SK-N-SH treated with all-trans-retinoic acid at 6 μM for 48 hours (cell line): ENCODE results near the gene MCCC2.

Experiments used
- ATAC-seq: fragments of 200-7000 bp; cut with Tn5 transposase; 3 replicates; pipeline ENCODE4 v1.9.1; 2020; ENCODE audit warnings: mild to moderate bottlenecking, moderate library complexity
- ARNTL ChIP-seq: fragments of 450-650 bp; formaldehyde crosslinking; IDR thresholded peaks from 2 replicates; pipeline ENCODE4 v1.5.0; 2020; ENCODE audit warnings: low read depth, mild to moderate bottlenecking, moderate library complexity, borderline replicate concordance
- BACH2 ChIP-seq: fragments of 250-450 bp; sonication (Bioruptor Pico); IDR thresholded peaks from 2 replicates; pipeline ENCODE4 v1.9.0; 2021; ENCODE audit warnings: mild to moderate bottlenecking, borderline replicate concordance
- ESRRG ChIP-seq: fragments of 250-450 bp; sonication (Bioruptor Pico); IDR thresholded peaks from 2 replicates; pipeline ENCODE4 v1.6.1; 2021; ENCODE audit warnings: mild to moderate bottlenecking
- GLIS3 ChIP-seq: fragments of 250-450 bp; sonication (Bioruptor Pico); IDR thresholded peaks from 2 replicates; pipeline ENCODE4 v1.5.0; 2020; ENCODE audit warnings: mild to moderate bottlenecking, moderate library complexity
- ISL1 ChIP-seq: fragments of 250-450 bp; sonication (Bioruptor Pico); IDR thresholded peaks from 2 replicates; pipeline ENCODE4 v2.1.2; 2022; ENCODE audit warnings: mild to moderate bottlenecking, moderate library complexity
- OSR1 ChIP-seq: fragments of 250-450 bp; sonication (Bioruptor Pico); IDR thresholded peaks from 2 replicates; pipeline ENCODE4 v1.8.0; 2022; ENCODE audit warnings: moderate library complexity, mild to moderate bottlenecking, inconsistent platforms
- POU6F1 ChIP-seq: fragments of 250-450 bp; sonication (Bioruptor Pico); IDR thresholded peaks from 2 replicates; pipeline ENCODE4 v1.8.0; 2021; ENCODE audit warnings: low read depth, mild to moderate bottlenecking, moderate library complexity, borderline replicate concordance
- PPARA ChIP-seq: fragments of 250-450 bp; sonication (Bioruptor Pico); IDR thresholded peaks from 2 replicates; pipeline ENCODE4 v1.5.0; 2020; ENCODE audit warnings: mild to moderate bottlenecking, borderline replicate concordance
- RARB ChIP-seq: fragments of 250-450 bp; sonication (Bioruptor Pico); IDR thresholded peaks from 2 replicates; pipeline ENCODE4 v1.8.0; 2021; ENCODE audit warnings: mild to moderate bottlenecking, moderate library complexity
- SNAI2 ChIP-seq: fragments of 250-450 bp; sonication (Bioruptor Pico); IDR thresholded peaks from 2 replicates; pipeline ENCODE4 v1.5.0; 2020; ENCODE audit warnings: mild to moderate bottlenecking, moderate library complexity
- TCF4 ChIP-seq: fragments of 250-450 bp; sonication (Bioruptor Pico); IDR thresholded peaks from 2 replicates; pipeline ENCODE4 v1.8.0; 2021; ENCODE audit warnings: mild to moderate bottlenecking, moderate library complexity, borderline replicate concordance
- TOX ChIP-seq: fragments of 250-450 bp; sonication (Bioruptor Pico); IDR thresholded peaks from 2 replicates; pipeline ENCODE4 v1.8.0; 2021; ENCODE audit warnings: mild to moderate bottlenecking, moderate library complexity, borderline replicate concordance
- ZC3H10 ChIP-seq: fragments of 250-450 bp; sonication (Bioruptor Pico); IDR thresholded peaks from 2 replicates; pipeline ENCODE4 v1.5.1; 2021; ENCODE audit warnings: mild to moderate bottlenecking, moderate library complexity
- ZFP3 ChIP-seq: fragments of 250-450 bp; sonication (Bioruptor Pico); IDR thresholded peaks from 2 replicates; pipeline ENCODE4 v1.5.0; 2020; ENCODE audit warnings: mild to moderate bottlenecking, moderate library complexity
- ZNF565 ChIP-seq: fragments of 450-650 bp; formaldehyde crosslinking; conservative IDR thresholded peaks from 2 replicates; pipeline ENCODE4 v1.5.0; 2020; ENCODE audit warnings: low read depth, mild to moderate bottlenecking, moderate library complexity
- ZNF70 ChIP-seq: fragments of 450-650 bp; formaldehyde crosslinking; IDR thresholded peaks from 2 replicates; pipeline ENCODE4 v1.5.0; 2020; ENCODE audit warnings: mild to moderate bottlenecking, moderate library complexity
- ZNF8 ChIP-seq: fragments of 450-650 bp; formaldehyde crosslinking; IDR thresholded peaks from 2 replicates; pipeline ENCODE4 v1.5.0; 2020; ENCODE audit warnings: mild to moderate bottlenecking, moderate library complexity
- TF ChIP-seq, protein P1 (sequence below): fragments of 250-450 bp; sonication (Bioruptor Pico); IDR thresholded peaks from 2 replicates; pipeline ENCODE4 v1.5.0; 2020; ENCODE audit warnings: mild to moderate bottlenecking, moderate library complexity
- TF ChIP-seq, protein P2 (sequence below): fragments of 250-450 bp; sonication (Bioruptor Pico); IDR thresholded peaks from 2 replicates; pipeline ENCODE4 v1.8.0; 2020; ENCODE audit warnings: mild to moderate bottlenecking, moderate library complexity, borderline replicate concordance

The MCCC2 gene

DNA sequence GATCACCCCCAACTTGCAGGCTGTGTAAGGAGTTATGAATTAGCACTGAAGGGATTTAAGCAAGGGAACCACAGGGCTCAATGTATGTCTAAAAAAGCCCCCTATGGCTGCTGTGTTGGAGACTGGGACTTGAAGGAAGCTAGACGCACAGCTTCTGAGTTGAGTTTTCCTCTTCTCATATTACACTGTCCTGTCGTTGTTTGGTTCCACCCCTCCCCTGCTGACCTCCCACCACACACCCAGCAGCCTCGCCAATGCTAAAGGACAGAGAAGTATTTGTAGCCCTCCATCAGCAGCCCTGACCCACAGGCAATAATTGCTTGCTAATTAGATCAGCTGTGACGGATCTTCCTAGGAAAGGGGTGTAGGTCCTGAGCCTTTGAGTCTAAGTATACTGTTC, 116.8 kb downstream of the MCCC2 start:
- no peak for ATAC-seq
- TF ChIP-seq ZNF8 = no peak
- no peak for TF ChIP-seq ESRRG (CRISPR knock-in tag)
- no peak for TF ChIP-seq ARNTL (CRISPR knock-in tag)

- no peak for TF ChIP-seq ZNF70 (CRISPR knock-in tag)
- no peak for ATAC-seq
These were observed 118.3 kb downstream of the MCCC2 start for GRCh38 chr5:71705421-71705820.

DNA sequence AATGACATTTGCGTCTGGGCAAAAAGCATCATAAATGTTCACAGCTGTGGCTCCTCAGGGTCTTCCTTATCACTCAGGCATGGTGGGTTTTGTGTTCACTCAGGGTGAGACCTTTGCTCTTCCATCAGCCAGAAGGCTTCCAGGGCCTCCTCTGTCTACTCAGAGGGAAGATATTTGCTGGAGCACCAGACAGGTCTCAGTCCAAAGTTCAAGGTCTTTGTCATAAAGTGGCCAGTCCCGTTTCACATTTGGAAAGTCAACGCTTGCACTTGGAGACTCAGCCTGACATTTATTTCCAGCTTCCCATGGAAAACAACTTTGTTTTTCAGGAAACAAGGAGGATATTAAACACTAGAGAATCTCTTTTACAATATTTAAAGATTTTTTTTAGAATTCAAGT, 119.8 kb downstream of the MCCC2 start:
- ATAC-seq = no peak
- TF ChIP-seq BACH2 (CRISPR knock-in tag) (no peak), ISL1 (CRISPR knock-in tag) (no peak), PPARA (no peak), POU6F1 (CRISPR knock-in tag) (no peak), ARNTL (CRISPR knock-in tag) (no peak), TOX (CRISPR knock-in tag) (no peak), OSR1 (CRISPR knock-in tag) (no peak), ZNF70 (CRISPR knock-in tag) (no peak), SNAI2 (no peak), RARB (CRISPR knock-in tag) (no peak), GLIS3 (no peak), ZFP3 (no peak), ZC3H10 (CRISPR knock-in tag) (no peak), TCF4 (CRISPR knock-in tag) (no peak), ZNF565 (CRISPR knock-in tag) (no peak), ESRRG (CRISPR knock-in tag) (no peak)
- TF ChIP-seq, protein P1, sequence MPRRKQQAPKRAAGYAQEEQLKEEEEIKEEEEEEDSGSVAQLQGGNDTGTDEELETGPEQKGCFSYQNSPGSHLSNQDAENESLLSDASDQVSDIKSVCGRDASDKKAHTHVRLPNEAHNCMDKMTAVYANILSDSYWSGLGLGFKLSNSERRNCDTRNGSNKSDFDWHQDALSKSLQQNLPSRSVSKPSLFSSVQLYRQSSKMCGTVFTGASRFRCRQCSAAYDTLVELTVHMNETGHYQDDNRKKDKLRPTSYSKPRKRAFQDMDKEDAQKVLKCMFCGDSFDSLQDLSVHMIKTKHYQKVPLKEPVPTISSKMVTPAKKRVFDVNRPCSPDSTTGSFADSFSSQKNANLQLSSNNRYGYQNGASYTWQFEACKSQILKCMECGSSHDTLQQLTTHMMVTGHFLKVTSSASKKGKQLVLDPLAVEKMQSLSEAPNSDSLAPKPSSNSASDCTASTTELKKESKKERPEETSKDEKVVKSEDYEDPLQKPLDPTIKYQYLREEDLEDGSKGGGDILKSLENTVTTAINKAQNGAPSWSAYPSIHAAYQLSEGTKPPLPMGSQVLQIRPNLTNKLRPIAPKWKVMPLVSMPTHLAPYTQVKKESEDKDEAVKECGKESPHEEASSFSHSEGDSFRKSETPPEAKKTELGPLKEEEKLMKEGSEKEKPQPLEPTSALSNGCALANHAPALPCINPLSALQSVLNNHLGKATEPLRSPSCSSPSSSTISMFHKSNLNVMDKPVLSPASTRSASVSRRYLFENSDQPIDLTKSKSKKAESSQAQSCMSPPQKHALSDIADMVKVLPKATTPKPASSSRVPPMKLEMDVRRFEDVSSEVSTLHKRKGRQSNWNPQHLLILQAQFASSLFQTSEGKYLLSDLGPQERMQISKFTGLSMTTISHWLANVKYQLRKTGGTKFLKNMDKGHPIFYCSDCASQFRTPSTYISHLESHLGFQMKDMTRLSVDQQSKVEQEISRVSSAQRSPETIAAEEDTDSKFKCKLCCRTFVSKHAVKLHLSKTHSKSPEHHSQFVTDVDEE (CRISPR knock-in tag) = no peak
- TF ChIP-seq, protein P2, sequence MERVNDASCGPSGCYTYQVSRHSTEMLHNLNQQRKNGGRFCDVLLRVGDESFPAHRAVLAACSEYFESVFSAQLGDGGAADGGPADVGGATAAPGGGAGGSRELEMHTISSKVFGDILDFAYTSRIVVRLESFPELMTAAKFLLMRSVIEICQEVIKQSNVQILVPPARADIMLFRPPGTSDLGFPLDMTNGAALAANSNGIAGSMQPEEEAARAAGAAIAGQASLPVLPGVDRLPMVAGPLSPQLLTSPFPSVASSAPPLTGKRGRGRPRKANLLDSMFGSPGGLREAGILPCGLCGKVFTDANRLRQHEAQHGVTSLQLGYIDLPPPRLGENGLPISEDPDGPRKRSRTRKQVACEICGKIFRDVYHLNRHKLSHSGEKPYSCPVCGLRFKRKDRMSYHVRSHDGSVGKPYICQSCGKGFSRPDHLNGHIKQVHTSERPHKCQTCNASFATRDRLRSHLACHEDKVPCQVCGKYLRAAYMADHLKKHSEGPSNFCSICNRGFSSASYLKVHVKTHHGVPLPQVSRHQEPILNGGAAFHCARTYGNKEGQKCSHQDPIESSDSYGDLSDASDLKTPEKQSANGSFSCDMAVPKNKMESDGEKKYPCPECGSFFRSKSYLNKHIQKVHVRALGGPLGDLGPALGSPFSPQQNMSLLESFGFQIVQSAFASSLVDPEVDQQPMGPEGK (CRISPR knock-in tag) = no peak
